Spleen (tissue), 7 donors: ENCODE results near the gene RTL1.
A peak's percentile ranks its signal among the peaks of the same experiment; 100 is the strongest.

Source experiments
- POLR2A ChIP-seq, 3 donors: fragments of 450-650 bp; IDR thresholded peaks; one replicate each; pipeline ENCODE4 v1.5.1; 2017; ENCODE audit warnings: antibody characterized with exemption in 3 of 3, mild to moderate bottlenecking in 1 of 3
- POLR2AphosphoS5 ChIP-seq, 3 donors: sonication (generic); formaldehyde crosslinking; IDR thresholded peaks; one replicate each; pipeline ENCODE4 v1.5.1; 2017; ENCODE audit warnings: antibody characterized with exemption in 3 of 3
- TF ChIP-seq, protein P1 (sequence below), 11 experiments: fragments of 200-600 bp in 7 of 11; fragments of 450-650 bp in 4 of 11; sonication (generic) in 4 of 11; IDR thresholded peaks in 8 of 11; conservative IDR thresholded peaks in 3 of 11; 1 replicate in 7 of 11; 2 replicates in 4 of 11; pipeline versions ENCODE4 v1.4.0 to v1.8.0; 2016 to 2021; ENCODE audit warnings: antibody characterized with exemption in 11 of 11, inconsistent platforms in 4 of 11, mild to moderate bottlenecking in 1 of 11
- donor health status: DM: no; HTN: no; CAD: no; lungs with moderate emphysema.
- donor health status: DM: no; HTN: no; CAD: no.
- donor health status: DM: no; HTN: no; CAD: no.

DNA sequence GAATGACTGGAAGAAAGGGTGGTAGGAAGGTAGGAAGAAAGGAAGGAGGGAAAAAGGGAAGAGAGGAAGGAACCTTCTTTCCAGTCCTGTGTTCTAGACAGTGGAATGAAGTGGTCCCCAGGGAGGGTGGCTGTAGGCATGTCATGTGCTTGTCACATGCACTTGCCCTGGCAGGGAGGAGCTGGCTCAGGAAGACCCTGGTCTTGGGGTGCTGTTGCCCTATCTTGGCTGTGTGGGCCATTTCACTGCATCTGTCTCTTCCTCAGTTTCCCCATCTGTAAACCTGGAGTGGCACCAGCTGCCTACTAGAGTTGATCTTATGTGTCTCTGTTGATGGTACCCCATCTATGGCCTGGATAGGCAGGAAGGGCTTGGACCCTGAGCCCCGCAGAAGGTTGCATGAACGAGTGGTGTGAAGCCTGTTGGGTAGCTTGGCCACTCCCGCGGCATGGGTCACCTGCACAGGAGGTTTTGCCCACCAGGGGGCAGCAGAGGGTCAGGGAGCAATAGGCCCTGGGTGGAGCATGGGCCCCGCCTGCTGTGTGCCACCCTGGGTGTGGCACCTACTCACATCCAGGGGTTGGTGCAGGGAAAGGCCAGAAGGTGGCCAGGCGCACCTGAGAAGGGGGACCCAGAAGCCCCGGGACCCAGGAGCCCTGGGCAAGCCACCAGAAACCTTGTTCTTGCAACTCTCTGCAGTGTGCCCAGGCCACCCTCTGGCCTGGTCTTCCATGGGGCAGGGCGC lies 52.5 kb downstream of the RTL1 start:
- TF ChIP-seq, protein P1, sequence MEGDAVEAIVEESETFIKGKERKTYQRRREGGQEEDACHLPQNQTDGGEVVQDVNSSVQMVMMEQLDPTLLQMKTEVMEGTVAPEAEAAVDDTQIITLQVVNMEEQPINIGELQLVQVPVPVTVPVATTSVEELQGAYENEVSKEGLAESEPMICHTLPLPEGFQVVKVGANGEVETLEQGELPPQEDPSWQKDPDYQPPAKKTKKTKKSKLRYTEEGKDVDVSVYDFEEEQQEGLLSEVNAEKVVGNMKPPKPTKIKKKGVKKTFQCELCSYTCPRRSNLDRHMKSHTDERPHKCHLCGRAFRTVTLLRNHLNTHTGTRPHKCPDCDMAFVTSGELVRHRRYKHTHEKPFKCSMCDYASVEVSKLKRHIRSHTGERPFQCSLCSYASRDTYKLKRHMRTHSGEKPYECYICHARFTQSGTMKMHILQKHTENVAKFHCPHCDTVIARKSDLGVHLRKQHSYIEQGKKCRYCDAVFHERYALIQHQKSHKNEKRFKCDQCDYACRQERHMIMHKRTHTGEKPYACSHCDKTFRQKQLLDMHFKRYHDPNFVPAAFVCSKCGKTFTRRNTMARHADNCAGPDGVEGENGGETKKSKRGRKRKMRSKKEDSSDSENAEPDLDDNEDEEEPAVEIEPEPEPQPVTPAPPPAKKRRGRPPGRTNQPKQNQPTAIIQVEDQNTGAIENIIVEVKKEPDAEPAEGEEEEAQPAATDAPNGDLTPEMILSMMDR (IDR thresholded peaks at IDR 0.05 in 8 of 11, conservative IDR thresholded peaks at IDR 0.05 in 3 of 11), result peak; percentile 51 to 89 (median 80)
- TF ChIP-seq POLR2A (IDR thresholded peaks at IDR 0.05) (no peak), POLR2AphosphoS5 (IDR thresholded peaks at IDR 0.05) (peak in 1 of 3 donors; percentile 10)
